Right lung (tissue), 5 donors: ENCODE measurements around the gene PLEKHG2. TPM values are rescaled to one million over a fixed set of nuclear protein-coding genes. Genes with fewer than 3 reads are reported as not detected.

Experiments used
- DNase-seq, 2 donors: peaks; one replicate each; pipeline ENCODE4 v3.0.0-alpha.2; 2013
- polyA plus RNA-seq, 5 donors: library from polyadenylated mRNA; unstranded; fragments of 120-200 nt; gene quantifications; one replicate each; pipeline versions ENCODE4 v1.2.1 to v1.2.3, GENCODE V29; 2013; ENCODE audit warnings: inconsistent platforms in 1 of 5, low replicate concordance in 1 of 5; ENCODE audit not compliant: insufficient read length in 5 of 5, insufficient read depth in 1 of 5

Gene PLEKHG2
- polyA plus RNA-seq, 5 donors: 75.8 to 98.2 (median 89.8) TPM

DNA sequence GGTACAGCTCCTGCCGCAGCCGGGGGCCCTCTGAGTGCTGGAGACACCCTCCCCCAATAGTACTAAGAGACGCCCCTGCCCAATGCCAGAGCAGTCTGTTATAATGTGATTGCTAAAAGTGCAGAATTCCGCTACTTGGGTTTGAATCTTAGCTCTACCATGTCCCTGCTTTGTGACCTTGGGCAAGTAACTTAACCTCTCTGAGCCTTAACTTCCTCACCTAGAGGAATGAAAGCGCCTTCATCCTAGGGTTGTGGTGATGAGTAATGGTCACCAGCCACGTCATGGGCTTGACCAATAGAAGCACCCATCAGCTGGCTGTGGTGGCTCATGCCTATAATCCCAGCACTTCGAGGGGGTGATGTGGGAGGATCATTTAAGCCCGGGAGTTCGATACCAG is 6.5 kb downstream of the PLEKHG2 start:
- DNase-seq: no peak

GRCh38 chr19:39420769-39421168 is 8.3 kb downstream of the PLEKHG2 start:
- DNase-seq: no peak

GRCh38 chr19:39422020-39422419 is 9.6 kb downstream of the PLEKHG2 start:
- DNase-seq: no peak

GRCh38 chr19:39423258-39424086 is 11.0 kb downstream of the PLEKHG2 start:
- no peak for DNase-seq

DNA sequence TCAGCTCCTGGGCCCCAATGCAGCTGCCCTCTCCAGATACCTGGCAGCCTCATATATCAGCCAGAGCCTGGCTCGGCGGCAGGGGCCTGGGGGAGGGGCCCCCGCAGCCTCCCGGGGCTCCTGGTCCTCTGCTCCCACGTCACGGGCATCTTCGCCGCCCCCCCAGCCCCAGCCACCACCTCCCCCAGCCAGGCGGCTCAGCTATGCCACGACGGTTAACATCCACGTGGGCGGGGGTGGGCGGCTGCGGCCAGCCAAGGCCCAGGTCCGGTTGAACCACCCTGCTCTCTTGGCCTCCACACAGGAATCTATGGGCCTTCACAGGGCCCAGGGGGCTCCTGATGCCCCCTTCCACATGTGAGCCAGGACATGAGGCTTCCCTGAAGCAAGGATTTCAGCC is 12.5 kb downstream of the PLEKHG2 start:
- no peak for DNase-seq

DNA sequence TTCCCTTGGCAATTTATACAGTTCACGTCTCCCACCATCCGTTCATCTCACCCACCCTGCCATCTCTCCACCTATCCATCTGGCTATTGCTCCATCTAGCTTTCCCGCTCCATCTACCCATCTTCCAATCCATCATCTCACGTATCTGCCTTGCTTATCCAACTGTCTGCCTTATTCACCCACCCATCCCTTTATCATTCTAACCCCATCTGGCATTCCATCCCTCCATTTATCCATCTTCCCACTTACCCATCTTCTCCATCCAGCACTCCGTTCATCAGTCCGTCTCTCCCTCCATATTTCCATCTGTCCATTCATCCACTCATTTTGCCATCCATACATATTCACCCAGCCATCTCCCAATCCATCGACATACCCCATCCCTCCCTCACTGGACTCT is 13.3 kb downstream of the PLEKHG2 start:
- DNase-seq: no peak

GRCh38 chr19:39426170-39426569 is 13.7 kb downstream of the PLEKHG2 start:
- DNase-seq: no peak

DNA sequence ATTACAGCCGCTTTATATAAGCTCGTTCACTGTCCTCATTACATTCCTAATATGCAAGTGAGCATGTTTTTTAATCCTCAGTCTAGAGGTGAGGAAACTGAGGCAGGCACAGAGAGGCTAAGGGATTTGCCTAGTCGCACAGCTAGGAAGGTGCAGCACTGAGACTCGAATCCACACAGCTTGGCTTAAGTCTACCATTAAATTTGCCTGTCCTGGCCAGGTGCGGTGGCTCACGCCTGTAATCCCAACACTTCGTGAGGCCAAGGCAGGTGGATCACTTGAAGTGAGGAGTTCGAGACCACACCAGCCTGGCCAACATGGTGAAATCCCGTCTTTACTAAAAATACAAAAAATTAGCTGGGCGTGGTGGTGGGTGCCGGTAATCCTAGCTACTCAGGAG is 15.2 kb downstream of the PLEKHG2 start:
- no peak for DNase-seq

GRCh38 chr19:39428283-39429112 is 16.0 kb downstream of the PLEKHG2 start:
- DNase-seq: peak; percentile 76 to 79

- DNase-seq: no peak
Observed at GRCh38 chr19:39430675-39431593, 18.5 kb downstream of the PLEKHG2 start.

DNA sequence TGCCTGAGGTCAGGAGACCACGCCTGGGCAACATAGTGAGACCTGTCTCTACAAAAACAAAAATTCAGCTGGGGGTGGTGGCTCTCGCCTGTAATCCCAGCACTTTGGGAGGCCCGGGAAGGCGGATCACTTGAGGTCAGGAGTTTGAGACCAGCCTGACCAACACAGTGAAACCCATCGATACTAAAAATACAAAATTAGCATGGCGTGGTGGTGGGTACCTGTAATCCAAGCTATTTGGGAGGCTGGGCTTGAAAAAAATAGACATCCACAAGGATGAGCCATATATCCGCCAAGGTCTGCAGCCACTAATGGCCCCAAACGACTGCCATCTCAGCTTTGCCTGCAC is 20.2 kb downstream of the PLEKHG2 start:
- DNase-seq: no peak

DNA sequence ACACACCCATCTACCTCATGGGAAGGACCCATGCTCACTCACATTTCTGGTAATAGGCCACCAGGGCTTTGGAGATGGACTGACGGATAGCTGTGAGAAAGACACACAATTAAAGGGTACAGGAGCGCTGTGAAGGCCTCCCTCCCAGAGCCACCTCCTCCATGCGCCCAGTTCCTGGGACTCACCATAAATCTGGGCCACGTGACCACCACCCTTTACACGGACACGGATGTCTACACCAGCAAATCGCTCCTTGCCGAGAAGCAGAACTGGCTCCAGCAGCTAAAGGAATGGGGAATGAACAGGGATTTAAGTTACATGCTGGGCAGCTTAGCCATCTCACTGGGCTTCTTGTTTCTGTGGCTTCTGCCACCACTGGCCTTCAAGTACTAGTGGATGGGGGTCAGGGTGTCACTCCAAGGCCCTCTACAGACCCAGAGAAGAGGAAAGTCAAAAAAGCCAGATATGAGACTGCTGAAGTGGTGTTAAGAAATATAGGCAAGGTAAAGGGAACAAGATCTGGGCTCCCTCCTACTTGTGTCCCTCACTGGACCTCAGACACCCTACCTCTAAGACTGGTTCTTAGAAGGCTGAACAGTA is 21.1 kb downstream of the PLEKHG2 start:
- no peak for DNase-seq

- no peak for DNase-seq
Observed at GRCh38 chr19:39434123-39435076, 21.9 kb downstream of the PLEKHG2 start.

GRCh38 chr19:39435499-39436349 is 23.3 kb downstream of the PLEKHG2 start, which contains the start of gene RPS16:
Gene RPS16 (minus strand): TSS chr19:39435949. CDS start chr19:39435895, 54 bp downstream.
- peak; percentile 96 to 97 for DNase-seq

- no peak for DNase-seq
Observed at GRCh38 chr19:39436350-39436716, 23.9 kb downstream of the PLEKHG2 start.

- no peak for DNase-seq
Observed at GRCh38 chr19:39438270-39438934, 25.9 kb downstream of the PLEKHG2 start.

DNA sequence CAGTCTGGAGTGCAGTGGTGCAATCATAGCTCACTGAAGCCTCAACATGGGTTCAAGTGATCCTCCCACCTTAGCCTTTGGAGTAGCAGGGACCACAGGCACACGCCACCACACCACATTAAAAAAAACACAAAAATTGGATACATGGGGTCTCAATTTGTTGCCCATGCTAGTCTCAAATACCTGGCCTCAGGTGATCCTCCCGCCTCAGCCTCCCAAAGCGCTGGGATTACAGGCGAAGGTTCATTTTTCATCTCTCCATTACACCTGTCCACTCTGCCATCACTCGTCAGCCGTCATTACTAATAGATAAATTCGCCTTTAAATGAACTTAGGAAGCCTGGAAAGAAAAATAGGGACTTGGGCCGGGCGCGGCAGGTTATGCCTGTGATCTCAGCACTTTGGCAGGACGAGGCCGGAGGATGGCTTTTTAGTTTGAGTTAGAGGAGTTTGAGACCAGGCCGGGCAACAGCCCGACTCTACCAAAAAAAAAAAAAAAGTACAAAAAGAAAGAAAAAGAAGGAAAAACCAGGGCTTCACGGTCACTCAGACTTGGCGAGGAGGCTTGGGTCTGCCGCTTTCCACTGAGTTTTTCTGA is 32.2 kb downstream of the PLEKHG2 start:
- no peak for DNase-seq
